HG02973 (cell line): ENCODE data around the gene TFR2.

Experiments used
- ATAC-seq: cut with Tn5 transposase; IDR thresholded peaks from one replicate; pipeline ENCODE4 v1.9.1; 2021; ENCODE audit warnings: moderate library complexity; ENCODE audit not compliant: unreplicated experiment

The TFR2 gene

GRCh38 chr7:100654908-100655831 is 13.8 kb upstream of the TFR2 start:
- ATAC-seq, result no peak

GRCh38 chr7:100649826-100650565 is 8.6 kb upstream of the TFR2 start:
- ATAC-seq, result no peak

GRCh38 chr7:100642534-100642907 is 1.2 kb upstream of the TFR2 start:
- no peak for ATAC-seq

- no peak for ATAC-seq
Observed at GRCh38 chr7:100641860-100642533, 645 bp upstream of the TFR2 start.

- ATAC-seq, result no peak
Observed at GRCh38 chr7:100640517-100641440, 573 bp downstream of the TFR2 start.

- no peak for ATAC-seq
Observed at GRCh38 chr7:100639995-100640516, 1.3 kb downstream of the TFR2 start.

- peak; percentile 55 for ATAC-seq
Observed at GRCh38 chr7:100632951-100633717, 8.2 kb downstream of the TFR2 start.

GRCh38 chr7:100630066-100630465 is 11.3 kb downstream of the TFR2 start:
- ATAC-seq, result no peak

GRCh38 chr7:100629117-100629716 is 12.1 kb downstream of the TFR2 start:
- ATAC-seq, result no peak

GRCh38 chr7:100627238-100627549 is 14.2 kb downstream of the TFR2 start:
- ATAC-seq, result no peak

- ATAC-seq, result peak; percentile 78
Observed at GRCh38 chr7:100626530-100627237, 14.7 kb downstream of the TFR2 start.

GRCh38 chr7:100626055-100626454 is 15.3 kb downstream of the TFR2 start:
- ATAC-seq, result no peak

- ATAC-seq, result no peak
Observed at GRCh38 chr7:100623951-100624824, 17.2 kb downstream of the TFR2 start.

- ATAC-seq, result no peak
Observed at GRCh38 chr7:100621554-100621953, 19.8 kb downstream of the TFR2 start.

GRCh38 chr7:100620804-100621203 is 20.5 kb downstream of the TFR2 start:
- no peak for ATAC-seq

- ATAC-seq, result no peak
Observed at GRCh38 chr7:100620239-100620638, 21.1 kb downstream of the TFR2 start.

- ATAC-seq, result no peak
Observed at GRCh38 chr7:100614308-100614861, 27.0 kb downstream of the TFR2 start.
